WERI-Rb-1 (cell line): ENCODE results near the gene TRPM3.

Experiments used
- DNase-seq: peaks from one replicate; pipeline ENCODE4 v3.0.0-alpha.2; 2020
- H3K27ac ChIP-seq: fragments of 250-450 bp; sonication (Bioruptor Pico); 2 replicates; pipeline ENCODE4 v1.5.1; 2020; ENCODE audit warnings: mild to moderate bottlenecking, moderate library complexity
- H3K27me3 ChIP-seq: fragments of 250-450 bp; sonication (Bioruptor Pico); 2 replicates; pipeline ENCODE4 v1.5.1; 2021; ENCODE audit warnings: mild to moderate bottlenecking, low read depth, moderate library complexity; ENCODE audit not compliant: insufficient read depth, severe bottlenecking
- H3K36me3 ChIP-seq: fragments of 250-450 bp; sonication (Bioruptor Pico); 2 replicates; pipeline ENCODE4 v1.5.1; 2020; ENCODE audit warnings: mild to moderate bottlenecking, moderate library complexity
- H3K4me3 ChIP-seq: 2 replicates; pipeline ENCODE4 v1.5.1; 2011; ENCODE audit warnings: low read depth, mild to moderate bottlenecking, control low read depth, low read length
- H3K9me3 ChIP-seq: fragments of 250-450 bp; sonication (Bioruptor Pico); 2 replicates; pipeline ENCODE4 v1.5.1; 2021; ENCODE audit warnings: mild to moderate bottlenecking, moderate library complexity; ENCODE audit not compliant: severe bottlenecking
- TF ChIP-seq, protein P1 (sequence below): IDR thresholded peaks from 2 replicates; pipeline ENCODE4 v1.5.1; 2011; ENCODE audit warnings: low read depth, mild to moderate bottlenecking, control low read depth, inconsistent platforms, low read length

TRPM3 gene

DNA sequence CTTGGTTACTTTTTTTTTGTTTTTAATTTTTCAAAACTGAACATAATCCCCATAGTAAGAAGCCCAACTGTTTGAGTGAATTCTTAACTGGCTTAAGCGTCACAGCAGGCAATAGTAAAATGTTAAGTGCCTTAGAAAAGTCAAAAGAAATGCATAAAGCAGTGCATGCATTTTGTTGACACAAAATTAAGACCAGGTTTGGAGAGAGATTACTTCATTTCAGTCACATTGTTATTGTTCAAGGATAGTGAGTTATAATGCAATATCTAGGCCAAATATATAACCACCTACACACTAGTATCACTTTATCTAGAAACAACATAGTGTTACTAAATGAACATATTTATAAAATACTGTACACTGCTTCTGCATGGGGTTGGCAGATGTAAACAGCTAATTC is 590.1 kb downstream of the TRPM3 start:
- TF ChIP-seq, protein P1, sequence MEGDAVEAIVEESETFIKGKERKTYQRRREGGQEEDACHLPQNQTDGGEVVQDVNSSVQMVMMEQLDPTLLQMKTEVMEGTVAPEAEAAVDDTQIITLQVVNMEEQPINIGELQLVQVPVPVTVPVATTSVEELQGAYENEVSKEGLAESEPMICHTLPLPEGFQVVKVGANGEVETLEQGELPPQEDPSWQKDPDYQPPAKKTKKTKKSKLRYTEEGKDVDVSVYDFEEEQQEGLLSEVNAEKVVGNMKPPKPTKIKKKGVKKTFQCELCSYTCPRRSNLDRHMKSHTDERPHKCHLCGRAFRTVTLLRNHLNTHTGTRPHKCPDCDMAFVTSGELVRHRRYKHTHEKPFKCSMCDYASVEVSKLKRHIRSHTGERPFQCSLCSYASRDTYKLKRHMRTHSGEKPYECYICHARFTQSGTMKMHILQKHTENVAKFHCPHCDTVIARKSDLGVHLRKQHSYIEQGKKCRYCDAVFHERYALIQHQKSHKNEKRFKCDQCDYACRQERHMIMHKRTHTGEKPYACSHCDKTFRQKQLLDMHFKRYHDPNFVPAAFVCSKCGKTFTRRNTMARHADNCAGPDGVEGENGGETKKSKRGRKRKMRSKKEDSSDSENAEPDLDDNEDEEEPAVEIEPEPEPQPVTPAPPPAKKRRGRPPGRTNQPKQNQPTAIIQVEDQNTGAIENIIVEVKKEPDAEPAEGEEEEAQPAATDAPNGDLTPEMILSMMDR, result no peak
- H3K36me3 ChIP-seq, result no peaks in the 10 kb centered on the region
- no peak for DNase-seq
- peaks cover 2% of the 10 kb centered on the region for H3K9me3 ChIP-seq
- H3K4me3 ChIP-seq, result no peak overlapping the region
- no peak overlapping the region for H3K27ac ChIP-seq
- H3K27me3 ChIP-seq, result no peaks in the 10 kb centered on the region

DNA sequence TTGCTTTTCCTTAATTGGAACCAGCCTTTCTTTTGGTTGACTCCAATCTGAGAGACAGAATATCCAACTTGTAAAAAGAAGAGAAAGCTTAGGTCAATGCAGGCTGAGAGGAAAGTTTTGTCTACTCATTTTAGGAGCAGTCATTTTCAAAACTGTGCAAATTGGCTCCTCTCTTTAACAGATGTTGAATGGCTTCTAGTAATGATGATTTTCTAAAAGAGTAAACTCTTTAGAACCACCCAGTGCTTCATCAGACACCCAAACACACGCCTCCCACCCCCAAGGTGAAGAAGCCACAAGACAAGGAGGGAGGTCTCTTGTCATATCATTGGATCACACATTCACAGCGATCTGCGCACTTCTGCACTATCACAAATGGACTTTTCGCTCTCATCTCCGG is 590.7 kb downstream of the TRPM3 start:
- Histone ChIP-seq H3K36me3 (no peaks in the 10 kb centered on the region), H3K9me3 (no peaks in the 10 kb centered on the region), H3K27me3 (no peaks in the 10 kb centered on the region), H3K27ac (no peak overlapping the region), H3K4me3 (no peak overlapping the region)
- TF ChIP-seq, protein P1, result no peak
- DNase-seq, result no peak

DNA sequence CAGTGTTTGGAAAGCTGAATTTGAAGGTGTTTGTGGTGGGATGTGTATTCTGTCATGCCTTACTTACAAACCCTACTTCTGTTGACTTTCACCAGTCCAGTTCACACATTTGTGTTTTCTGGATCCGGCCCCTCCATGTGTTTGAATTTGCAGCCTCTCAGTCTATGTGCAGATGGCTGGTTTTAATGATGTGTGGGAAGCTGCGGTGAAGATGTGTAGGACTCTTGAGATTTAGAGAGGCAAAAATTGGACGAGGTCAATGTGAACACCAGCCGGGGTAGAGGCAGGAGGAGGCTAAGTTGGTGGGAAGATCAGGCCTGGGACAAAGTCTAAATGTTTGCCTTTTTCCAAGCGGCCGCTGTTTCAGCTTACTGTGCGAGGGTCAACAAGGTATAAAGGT is 591.6 kb downstream of the TRPM3 start:
- Histone ChIP-seq H3K27ac (no peak overlapping the region), H3K9me3 (peaks cover 7% of the 10 kb centered on the region), H3K36me3 (no peaks in the 10 kb centered on the region), H3K27me3 (no peaks in the 10 kb centered on the region), H3K4me3 (no peak overlapping the region)
- TF ChIP-seq, protein P1, result no peak
- no peak for DNase-seq

DNA sequence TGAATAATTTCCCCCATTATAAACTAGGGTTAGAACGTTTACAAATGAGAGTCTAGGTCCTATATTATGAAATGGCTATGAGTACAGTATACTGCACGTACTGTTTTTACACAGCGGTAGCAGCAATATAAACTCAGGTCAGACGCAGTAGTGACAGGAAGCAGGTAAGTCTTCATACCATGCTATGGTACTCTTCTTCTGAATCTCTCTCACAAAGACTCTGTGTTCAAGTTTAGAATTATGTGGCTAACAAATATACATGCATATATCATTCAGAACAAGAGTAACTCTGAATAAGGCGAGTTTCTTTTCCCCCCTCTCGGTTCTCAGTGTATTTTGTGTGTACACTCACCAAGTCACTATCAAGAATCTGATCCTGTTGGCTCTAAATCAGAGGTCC is 592.0 kb downstream of the TRPM3 start:
- DNase-seq, result no peak
- Histone ChIP-seq H3K27me3 (no peaks in the 10 kb centered on the region), H3K27ac (no peak overlapping the region), H3K4me3 (no peak overlapping the region), H3K36me3 (no peaks in the 10 kb centered on the region), H3K9me3 (peaks cover 7% of the 10 kb centered on the region)
- TF ChIP-seq, protein P1, result no peak

DNA sequence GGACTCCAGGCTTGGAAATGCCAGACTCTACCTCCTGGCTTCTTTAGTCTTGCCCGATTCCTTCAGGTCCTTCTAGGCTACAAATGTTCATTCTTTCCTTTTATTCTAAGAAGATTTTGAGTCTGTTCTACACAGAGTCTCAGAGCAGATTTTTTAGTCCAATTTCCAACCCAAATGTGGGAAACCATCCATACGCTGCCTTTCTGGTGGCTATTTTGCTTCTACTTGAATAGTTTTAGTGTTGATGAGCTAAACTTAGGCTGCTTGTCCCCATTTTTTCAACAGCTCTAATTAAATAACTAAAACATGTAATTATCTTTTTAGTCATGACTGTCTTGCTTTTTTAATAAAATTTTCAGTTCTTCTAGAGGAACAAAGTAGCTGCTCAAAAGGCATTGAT is 594.5 kb downstream of the TRPM3 start:
- Histone ChIP-seq H3K9me3 (peaks cover 7% of the 10 kb centered on the region), H3K27ac (no peak overlapping the region), H3K4me3 (no peak overlapping the region), H3K27me3 (no peaks in the 10 kb centered on the region), H3K36me3 (no peaks in the 10 kb centered on the region)
- TF ChIP-seq, protein P1, result no peak
- no peak for DNase-seq

DNA sequence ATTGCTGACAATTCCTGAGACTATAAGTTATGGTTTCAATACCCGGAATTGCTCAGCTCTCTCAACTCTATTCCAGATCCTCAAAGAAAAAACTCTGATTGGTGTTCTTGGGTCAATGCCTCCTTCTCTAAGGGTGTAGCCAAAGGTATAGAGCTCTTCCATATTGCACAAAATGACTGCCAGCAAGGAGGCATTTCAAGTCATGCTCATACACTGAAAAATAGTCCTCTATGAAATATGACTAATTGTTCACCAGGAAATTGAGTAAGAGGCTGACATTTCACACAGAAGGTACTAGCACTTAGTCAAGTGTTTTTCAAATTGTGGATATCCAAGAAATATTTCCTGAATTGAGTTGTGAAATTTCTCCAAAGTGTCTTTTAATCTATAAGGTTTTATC is 595.9 kb downstream of the TRPM3 start:
- Histone ChIP-seq H3K27ac (no peak overlapping the region), H3K27me3 (no peaks in the 10 kb centered on the region), H3K9me3 (peaks cover 7% of the 10 kb centered on the region), H3K36me3 (no peaks in the 10 kb centered on the region), H3K4me3 (no peak overlapping the region)
- DNase-seq, result no peak
- TF ChIP-seq, protein P1, result no peak
